HAP-1 (cell line): ENCODE measurements around the gene CACNB2.
"Not testable (repeated sequence)": the region's sequence is repeated elsewhere in the genome, so short reads cannot be mapped to it uniquely, and the experiment has no call there.

Source experiments
- DNase-seq, 2 experiments: peaks; one replicate each; pipeline ENCODE4 v3.0.0-alpha.2; 2016 to 2020; ENCODE audit warnings: low spot score in 2 of 2
- H3K27me3 ChIP-seq: fragments of 250-450 bp; sonication (Bioruptor Pico); 2 replicates; pipeline ENCODE4 v1.5.1; 2020; ENCODE audit warnings: low read depth, mild to moderate bottlenecking, moderate library complexity
- H3K36me3 ChIP-seq: fragments of 250-450 bp; sonication (Bioruptor Pico); replicated peaks from 2 replicates; pipeline ENCODE4 v1.5.1; 2020; ENCODE audit warnings: mild to moderate bottlenecking
- H3K4me1 ChIP-seq: fragments of 250-450 bp; sonication (Bioruptor Pico); 2 replicates; pipeline ENCODE4 v1.5.1; 2020; ENCODE audit warnings: mild to moderate bottlenecking
- H3K4me3 ChIP-seq: fragments of 250-450 bp; sonication (Bioruptor Pico); 2 replicates; pipeline ENCODE4 v1.5.1; 2020; ENCODE audit warnings: mild to moderate bottlenecking, moderate library complexity
- H3K9me3 ChIP-seq: fragments of 250-450 bp; sonication (Bioruptor Pico); 2 replicates; pipeline ENCODE4 v1.5.1; 2020; ENCODE audit warnings: mild to moderate bottlenecking, moderate library complexity
- in situ Hi-C: fragments of 300-500 bp; cut with MboI; formaldehyde crosslinking; loops from 3 replicates; pipeline ENCODE4 v1.14.3; 2020; ENCODE audit warnings: low sequenced_read_pairs, inconsistent platforms, mixed read lengths

The CACNB2 gene

DNA sequence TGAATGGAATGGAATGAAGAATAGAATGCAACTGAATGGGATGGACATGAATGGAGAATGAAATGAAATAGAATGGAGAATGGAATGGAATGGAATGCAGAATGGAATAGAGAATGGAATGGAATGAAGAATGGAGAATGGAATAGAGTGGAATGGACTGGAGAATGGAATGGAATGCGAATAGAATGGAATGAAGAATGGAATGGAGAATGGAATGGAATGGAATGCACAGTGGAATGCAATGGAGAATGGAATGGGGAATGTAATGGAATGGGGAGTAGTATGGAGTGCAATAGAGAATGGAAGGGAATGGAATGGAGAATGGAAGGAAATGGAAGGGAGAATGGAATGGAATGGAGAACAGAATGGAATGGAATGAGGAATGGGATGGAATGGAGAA, 417.7 kb downstream of the CACNB2 start:
- no peaks in the 10 kb centered on the region; the same call in 1 of the 2 replicates for H3K9me3 ChIP-seq
- H3K4me3 ChIP-seq, result no peak overlapping the region
- H3K27me3 ChIP-seq, result no peaks in the 10 kb centered on the region
- H3K4me1 ChIP-seq, result no peaks in the 10 kb centered on the region
- no peak for DNase-seq
- no peaks in the 10 kb centered on the region for H3K36me3 ChIP-seq
- in situ Hi-C loops, result no loop called here

GRCh38 chr10:18561861-18562551, 421.8 kb downstream of the CACNB2 start:
- in situ Hi-C loops, result no loop called here
- no peak for DNase-seq
- H3K27me3 ChIP-seq, result no peaks in the 10 kb centered on the region
- H3K4me3 ChIP-seq, result no peak overlapping the region
- H3K9me3 ChIP-seq, result no peaks in the 10 kb centered on the region
- no peaks in the 10 kb centered on the region for H3K36me3 ChIP-seq
- H3K4me1 ChIP-seq, result no peaks in the 10 kb centered on the region

- no peaks in the 10 kb centered on the region for H3K36me3 ChIP-seq
These were observed 422.9 kb downstream of the CACNB2 start for GRCh38 chr10:18563003-18563726.

GRCh38 chr10:18565006-18565405, 424.8 kb downstream of the CACNB2 start:
- in situ Hi-C loops, result no loop called here
- H3K27me3 ChIP-seq, result no peaks in the 10 kb centered on the region
- H3K9me3 ChIP-seq, result no peaks in the 10 kb centered on the region

More at GRCh38 chr10:18563003-18563726, 422.9 kb downstream of the CACNB2 start:
- DNase-seq, result no peak
- in situ Hi-C loops, result no loop called here
- no peaks in the 10 kb centered on the region for H3K9me3 ChIP-seq
- H3K4me3 ChIP-seq, result no peak overlapping the region
- no peaks in the 10 kb centered on the region for H3K27me3 ChIP-seq
- no peaks in the 10 kb centered on the region for H3K4me1 ChIP-seq

DNA sequence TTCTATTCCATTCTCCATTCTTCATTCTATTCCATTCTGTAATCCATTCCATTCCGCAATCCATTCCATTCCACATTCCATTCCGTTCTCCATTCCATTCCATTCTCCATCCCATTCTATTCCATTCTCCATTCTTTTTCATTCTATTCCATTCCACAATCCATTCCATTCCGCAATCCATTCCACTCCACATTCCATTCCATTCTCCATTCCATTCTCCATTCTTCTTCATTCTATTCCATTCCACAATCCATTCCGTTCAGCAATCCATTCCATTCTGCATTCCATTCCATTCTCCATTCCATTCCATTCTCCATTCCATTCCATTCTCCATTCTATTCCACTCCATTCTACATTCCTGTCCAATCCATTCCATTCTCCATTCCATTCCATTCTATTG, 426.0 kb downstream of the CACNB2 start:
- DNase-seq, result no peak
- Histone ChIP-seq H3K9me3 (no peaks in the 10 kb centered on the region), H3K4me1 (no peaks in the 10 kb centered on the region), H3K4me3 (no peak overlapping the region), H3K27me3 (no peaks in the 10 kb centered on the region), H3K36me3 (no peaks in the 10 kb centered on the region)
- in situ Hi-C loops, result no loop called here

More at GRCh38 chr10:18565006-18565405, 424.8 kb downstream of the CACNB2 start:
- Histone ChIP-seq H3K36me3 (no peaks in the 10 kb centered on the region), H3K4me1 (no peaks in the 10 kb centered on the region), H3K4me3 (no peak overlapping the region)
- no peak for DNase-seq

GRCh38 chr10:18567343-18567856, 427.2 kb downstream of the CACNB2 start:
- in situ Hi-C loops, result no loop called here
- Histone ChIP-seq H3K9me3 (no peaks in the 10 kb centered on the region), H3K36me3 (no peaks in the 10 kb centered on the region), H3K4me3 (no peak overlapping the region), H3K27me3 (no peaks in the 10 kb centered on the region), H3K4me1 (no peaks in the 10 kb centered on the region)
- no peak for DNase-seq

DNA sequence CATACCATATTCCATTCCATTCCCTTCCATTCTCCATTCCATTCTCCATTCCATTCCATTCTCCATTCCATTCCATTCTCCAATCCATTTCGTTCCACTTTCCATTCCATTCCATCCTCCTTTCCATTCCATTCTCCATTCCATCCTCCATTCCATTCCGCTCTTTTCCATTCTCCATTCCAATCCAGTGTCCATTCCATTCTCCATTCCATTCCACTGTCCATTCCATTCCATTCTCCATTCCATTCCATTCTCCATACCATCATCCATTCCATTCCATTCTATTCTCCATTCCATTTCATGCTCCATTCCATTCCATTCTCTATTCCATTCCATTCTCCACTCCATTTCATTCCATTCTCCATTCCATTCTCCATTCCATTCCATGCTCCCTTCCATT, 430.2 kb downstream of the CACNB2 start:
- H3K9me3 ChIP-seq, H3K4me1 ChIP-seq, H3K27me3 ChIP-seq, in situ Hi-C loops, H3K36me3 ChIP-seq, DNase-seq, H3K4me3 ChIP-seq: not testable (repeated sequence)

- no peak for DNase-seq
- Histone ChIP-seq H3K4me3 (no peak overlapping the region), H3K36me3 (no peaks in the 10 kb centered on the region), H3K4me1 (no peaks in the 10 kb centered on the region), H3K27me3 (no peaks in the 10 kb centered on the region), H3K9me3 (no peaks in the 10 kb centered on the region)
- in situ Hi-C loops, result no loop called here
These were observed 430.9 kb downstream of the CACNB2 start for GRCh38 chr10:18571076-18571475.

DNA sequence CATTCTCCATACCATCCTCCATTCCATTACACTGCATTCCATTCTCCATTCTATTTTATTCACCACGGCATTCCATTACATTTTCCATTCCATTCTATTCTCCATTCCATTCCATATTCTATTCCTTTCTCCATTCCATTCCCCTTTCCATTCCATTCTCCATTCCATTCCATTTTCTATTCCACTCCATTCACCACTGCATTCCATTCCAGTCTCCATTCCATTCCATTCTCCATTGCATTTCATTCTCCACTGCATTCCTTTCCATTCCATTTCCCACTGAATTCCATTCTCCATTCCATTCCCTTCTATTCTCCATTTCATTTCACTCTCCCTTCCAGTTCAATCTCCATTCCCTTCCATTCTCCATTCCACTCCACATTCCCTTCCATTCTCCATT, 431.6 kb downstream of the CACNB2 start:
- in situ Hi-C loops, result no loop called here
- no peak overlapping the region for H3K4me3 ChIP-seq
- H3K36me3 ChIP-seq, result no peaks in the 10 kb centered on the region
- H3K9me3 ChIP-seq, result no peaks in the 10 kb centered on the region
- no peaks in the 10 kb centered on the region for H3K27me3 ChIP-seq
- no peak for DNase-seq
- H3K4me1 ChIP-seq, result no peaks in the 10 kb centered on the region

- no peaks in the 10 kb centered on the region for H3K9me3 ChIP-seq
- H3K27me3 ChIP-seq, result no peaks in the 10 kb centered on the region
- no peak for DNase-seq
- H3K4me3 ChIP-seq, result no peak overlapping the region
- no peaks in the 10 kb centered on the region for H3K36me3 ChIP-seq
- in situ Hi-C loops, result no loop called here
- H3K4me1 ChIP-seq, result no peaks in the 10 kb centered on the region
These were observed 432.8 kb downstream of the CACNB2 start for GRCh38 chr10:18572959-18573561.

- Histone ChIP-seq H3K27me3 (no peaks in the 10 kb centered on the region), H3K9me3 (no peaks in the 10 kb centered on the region), H3K4me3 (no peak overlapping the region), H3K36me3 (peaks cover 3% of the 10 kb centered on the region; the same call in 1 of the 2 replicates), H3K4me1 (no peaks in the 10 kb centered on the region)
- no peak for DNase-seq
- in situ Hi-C loops, result no loop called here
These were observed 436.4 kb downstream of the CACNB2 start for GRCh38 chr10:18576586-18576985.

DNA sequence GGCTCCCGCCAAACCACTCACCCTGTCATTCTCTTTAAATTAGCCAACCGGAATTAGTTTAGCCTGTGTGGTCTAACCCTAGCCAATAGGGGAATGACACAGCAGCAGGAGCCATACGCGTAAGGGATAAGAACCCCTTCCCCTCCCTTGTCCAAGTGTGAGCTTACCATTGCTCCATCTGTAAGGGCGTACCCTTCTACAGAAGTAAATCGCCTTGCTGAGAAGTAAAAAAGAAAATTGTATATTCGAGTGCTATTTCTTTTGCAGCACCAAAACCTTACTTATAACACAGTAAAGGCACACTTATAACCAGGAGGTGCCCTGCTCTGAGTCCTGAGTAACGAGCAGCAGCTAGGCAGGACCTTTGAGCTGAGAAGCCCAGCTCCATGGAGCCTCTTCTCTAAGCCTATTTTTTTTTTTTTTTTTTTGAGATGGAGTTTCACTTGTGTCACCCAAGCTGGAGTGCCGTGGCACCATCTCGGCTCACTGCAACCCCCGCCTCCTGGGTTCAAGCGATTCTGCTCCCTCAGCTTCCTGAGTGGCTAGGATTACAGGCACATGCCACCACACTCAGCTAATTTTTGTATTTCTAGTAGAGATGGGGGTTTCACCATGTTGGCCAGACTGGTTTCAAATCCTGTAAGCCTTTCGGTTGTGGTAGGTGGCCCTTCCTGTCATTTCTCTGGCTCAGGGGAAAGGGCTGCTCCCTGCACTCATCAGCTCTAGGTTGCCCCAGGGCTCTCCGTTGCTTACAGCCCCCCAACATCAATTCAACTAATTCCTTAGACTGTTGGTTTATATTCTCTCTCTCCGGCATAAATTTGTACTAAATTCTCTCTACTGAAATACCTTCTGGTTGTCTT, 437.8 kb downstream of the CACNB2 start:
- in situ Hi-C loops, result no loop called here
- Histone ChIP-seq H3K27me3 (no peaks in the 10 kb centered on the region), H3K4me1 (no peaks in the 10 kb centered on the region), H3K36me3 (peaks cover 3% of the 10 kb centered on the region; the same call in 1 of the 2 replicates), H3K4me3 (no peak overlapping the region), H3K9me3 (no peaks in the 10 kb centered on the region)
- DNase-seq, result no peak

- in situ Hi-C loops, result loop anchor here (5.0 kb wide), 1 partner anchor 46 kb away; no protein-coding TSS in a partner anchor
- no peaks in the 10 kb centered on the region for H3K9me3 ChIP-seq
- H3K36me3 ChIP-seq, result peaks cover 10% of the 10 kb centered on the region; the same call in 1 of the 2 replicates
- H3K27me3 ChIP-seq, result no peaks in the 10 kb centered on the region
- no peak for DNase-seq
- H3K4me1 ChIP-seq, result no peaks in the 10 kb centered on the region
- no peak overlapping the region for H3K4me3 ChIP-seq
These were observed 442.6 kb downstream of the CACNB2 start for GRCh38 chr10:18582803-18583202.
